Vagina (tissue), 2 donors: ENCODE measurements around the gene APOB.

ENCODE experiments used
- CTCF ChIP-seq, 3 experiments: fragments of 450-650 bp in 2 of 3; fragments of 200-600 bp in 1 of 3; sonication (generic) in 1 of 3; IDR thresholded peaks; one replicate each; pipeline ENCODE4 v1.5.1; 2017 to 2019; ENCODE audit warnings: antibody characterized with exemption in 3 of 3, mild to moderate bottlenecking in 2 of 3, moderate library complexity in 2 of 3
- POLR2A ChIP-seq, 2 donors: fragments of 450-650 bp; IDR thresholded peaks; one replicate each; pipeline ENCODE4 v1.6.1; 2017; ENCODE audit warnings: antibody characterized with exemption in 2 of 2, mild to moderate bottlenecking in 2 of 2, moderate library complexity in 2 of 2
- POLR2AphosphoS5 ChIP-seq, 2 donors: sonication (generic); formaldehyde crosslinking; IDR thresholded peaks; one replicate each; pipeline ENCODE4 v1.9.0; 2017; ENCODE audit warnings: antibody characterized with exemption in 2 of 2, mild to moderate bottlenecking in 2 of 2, low read depth in 1 of 2; ENCODE audit not compliant: insufficient read depth in 1 of 2

- TF ChIP-seq CTCF (IDR thresholded peaks at IDR 0.05) (no peak), POLR2AphosphoS5 (IDR thresholded peaks at IDR 0.05; ENCODE audit: insufficient read depth in 1 of 2, low read depth in 1 of 2) (no peak), POLR2A (IDR thresholded peaks at IDR 0.05) (no peak)
Measured at GRCh38 chr2:21072477-21073242, 28.8 kb upstream of the APOB start.
